Stimulated activated CD8-positive, alpha-beta memory T cell treated with anti-CD3 and anti-CD28 coated beads, Interleukin-2, amount 100 ng/mL, for 48 hours (primary cell): ENCODE data around the gene IRGQ.
A peak's percentile ranks its signal among the peaks of the same experiment; 100 is the strongest.
"Not testable (repeated sequence)": the region's sequence is repeated elsewhere in the genome, so short reads cannot be mapped to it uniquely, and the experiment has no call there.

Experiments
- DNase-seq, 2 donors: peaks; one replicate each; pipeline ENCODE4 v3.0.0-alpha.2; 2020; ENCODE audit warnings: low read depth in 2 of 2

Gene IRGQ, protein sequence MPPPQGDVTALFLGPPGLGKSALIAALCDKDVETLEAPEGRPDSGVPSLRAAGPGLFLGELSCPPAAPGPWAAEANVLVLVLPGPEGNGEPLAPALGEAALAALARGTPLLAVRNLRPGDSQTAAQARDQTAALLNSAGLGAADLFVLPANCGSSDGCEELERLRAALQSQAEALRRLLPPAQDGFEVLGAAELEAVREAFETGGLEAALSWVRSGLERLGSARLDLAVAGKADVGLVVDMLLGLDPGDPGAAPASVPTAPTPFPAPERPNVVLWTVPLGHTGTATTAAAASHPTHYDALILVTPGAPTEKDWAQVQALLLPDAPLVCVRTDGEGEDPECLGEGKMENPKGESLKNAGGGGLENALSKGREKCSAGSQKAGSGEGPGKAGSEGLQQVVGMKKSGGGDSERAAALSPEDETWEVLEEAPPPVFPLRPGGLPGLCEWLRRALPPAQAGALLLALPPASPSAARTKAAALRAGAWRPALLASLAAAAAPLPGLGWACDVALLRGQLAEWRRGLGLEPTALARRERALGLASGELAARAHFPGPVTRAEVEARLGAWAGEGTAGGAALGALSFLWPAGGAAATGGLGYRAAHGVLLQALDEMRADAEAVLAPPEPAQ

DNA sequence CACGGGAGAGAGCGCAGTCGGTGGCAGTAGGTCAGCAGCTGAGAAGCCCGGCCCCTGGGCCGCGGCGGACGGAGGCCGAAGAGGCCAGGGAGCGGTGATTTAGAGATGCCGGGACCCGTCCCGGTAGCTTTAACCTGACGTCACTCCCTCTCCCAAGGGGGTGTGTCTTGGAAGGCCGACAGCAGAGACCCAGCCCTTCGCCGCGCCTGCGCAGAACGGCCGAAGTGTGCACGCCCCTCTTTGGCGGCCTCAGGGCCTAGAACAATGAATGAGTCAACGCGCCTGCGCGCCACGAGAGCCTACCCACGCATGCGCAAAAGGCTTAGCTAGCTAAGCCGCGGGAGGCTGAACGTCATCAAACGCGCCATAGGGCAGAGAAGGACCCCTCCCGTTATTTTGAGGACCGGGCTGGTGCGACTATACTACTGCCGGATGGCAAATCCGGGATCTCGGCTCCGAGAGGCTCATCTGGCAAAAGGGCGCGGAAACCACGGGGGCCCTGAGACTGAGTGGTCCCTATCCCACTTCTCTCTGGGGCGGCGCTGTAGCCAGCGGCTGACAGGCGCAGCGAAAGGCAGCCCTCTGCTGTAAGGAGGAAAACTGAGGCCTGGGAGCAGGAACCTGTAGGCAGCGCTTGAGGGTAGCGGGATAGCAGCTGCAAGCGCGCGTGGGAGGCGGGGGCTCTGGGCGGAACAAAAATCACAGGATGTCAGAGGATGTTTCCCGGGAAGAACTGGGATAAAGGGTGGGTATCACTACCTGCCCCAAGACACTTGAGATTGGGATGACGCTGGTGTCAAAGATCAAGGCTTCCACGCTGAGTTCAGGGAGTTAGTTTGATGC is at the start of gene IRGQ, which contains the start of gene ZNF576:
IRGQ (minus strand) TSS at position 136 of the 843 bp plus-strand sequence. CDS start 796 bp downstream, outside the sequence.
ZNF576 (plus strand) TSS at position 597 of the 843 bp plus-strand sequence. CDS start 514 bp downstream, outside the sequence.
- peak; percentile 99 to 100 for DNase-seq

DNA sequence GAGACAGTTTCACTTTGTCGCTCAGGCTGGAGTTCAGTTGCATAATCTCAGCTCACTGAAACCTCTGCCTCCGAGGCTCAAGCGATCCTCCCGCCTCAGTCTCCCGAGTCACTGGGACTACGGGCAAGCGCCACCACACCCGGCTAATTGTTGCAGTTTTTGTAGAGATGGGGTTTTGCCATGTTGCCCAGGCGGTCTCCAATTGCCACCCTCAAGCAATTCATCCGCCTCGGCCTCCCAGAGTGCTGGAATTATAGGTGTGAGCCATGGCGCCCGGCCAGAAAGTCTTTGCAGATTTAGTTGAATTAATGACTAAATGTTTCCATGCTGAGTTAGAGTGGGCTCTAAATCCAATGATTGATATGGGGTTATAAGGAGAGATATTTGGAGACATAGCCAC is 48.2 kb upstream of the IRGQ start:
- no peak for DNase-seq

DNA sequence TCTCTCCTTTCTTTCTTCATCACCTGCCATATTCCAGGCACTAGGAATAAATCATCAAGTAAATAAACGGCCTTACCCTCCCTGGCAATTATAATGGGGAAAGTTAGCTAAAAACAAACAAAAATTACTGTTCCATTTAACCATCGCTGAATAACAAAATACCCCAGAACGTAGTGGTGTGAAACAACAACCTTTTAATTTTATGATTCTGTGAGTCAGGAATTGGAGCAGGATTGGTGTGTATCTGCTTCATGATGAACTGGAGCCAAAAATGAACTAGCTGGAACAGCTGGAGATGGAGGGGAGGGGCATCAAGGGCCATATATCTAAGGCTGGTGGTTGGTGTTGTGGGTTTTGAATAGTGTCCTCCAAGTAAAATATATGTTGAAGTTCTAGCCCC is 47.4 kb upstream of the IRGQ start:
- DNase-seq: no peak

DNA sequence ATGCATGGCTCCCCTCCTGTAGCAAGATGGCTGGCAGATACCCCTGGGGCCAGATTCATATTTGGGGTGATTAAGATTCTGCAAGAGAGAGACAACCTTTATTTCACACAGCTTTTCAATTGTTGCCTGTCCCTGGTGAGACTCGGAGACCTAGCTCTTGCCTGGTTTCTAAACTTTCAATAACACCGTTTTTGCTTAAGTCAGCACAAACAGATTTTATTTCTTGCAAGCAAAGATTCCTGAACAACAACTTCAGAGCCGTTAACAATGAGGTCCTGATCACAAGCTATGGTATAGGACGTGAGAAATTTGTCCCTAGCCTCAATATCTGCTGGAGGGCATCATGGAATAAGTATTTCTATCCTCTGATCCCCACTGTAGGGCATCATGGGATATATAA is 46.6 kb upstream of the IRGQ start:
- DNase-seq: no peak

DNA sequence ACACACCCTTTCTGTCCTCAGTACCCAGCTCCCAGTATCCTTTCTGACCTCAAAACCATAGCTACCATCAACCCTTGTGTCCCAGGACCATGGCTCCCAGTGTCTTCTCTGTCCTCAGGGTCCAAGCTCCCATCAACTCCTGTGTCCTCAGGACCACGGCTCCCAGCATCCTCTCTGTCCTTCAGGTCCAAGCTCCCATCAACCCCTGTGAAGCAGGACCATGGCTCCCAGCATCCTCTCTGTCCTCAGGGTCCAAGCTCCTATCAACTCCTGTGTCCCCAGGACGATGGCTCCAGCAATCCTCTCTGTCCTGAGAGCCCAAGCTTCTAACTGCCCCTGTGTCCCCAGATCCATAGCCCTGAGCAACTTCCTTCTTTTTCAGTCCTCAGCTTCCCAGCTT is 45.4 kb upstream of the IRGQ start:
- no peak for DNase-seq

DNA sequence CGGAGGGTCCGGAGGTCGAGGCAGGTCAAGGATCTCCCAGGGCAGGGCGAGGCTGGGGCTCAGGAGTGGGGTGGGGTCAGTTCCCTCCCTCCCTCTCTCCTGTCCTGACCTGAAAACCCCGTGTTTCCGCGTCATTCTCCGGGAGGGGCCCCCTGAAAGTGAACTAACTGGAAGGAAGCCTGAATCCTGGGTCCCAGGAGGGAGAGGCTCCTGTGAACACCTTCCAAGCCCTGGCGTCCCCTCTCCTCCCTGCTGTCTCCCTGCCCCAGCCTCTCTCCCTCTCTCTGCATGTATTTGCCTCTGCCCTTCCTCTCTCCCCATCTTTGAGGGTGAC is 44.5 kb upstream of the IRGQ start:
- no peak for DNase-seq

DNA sequence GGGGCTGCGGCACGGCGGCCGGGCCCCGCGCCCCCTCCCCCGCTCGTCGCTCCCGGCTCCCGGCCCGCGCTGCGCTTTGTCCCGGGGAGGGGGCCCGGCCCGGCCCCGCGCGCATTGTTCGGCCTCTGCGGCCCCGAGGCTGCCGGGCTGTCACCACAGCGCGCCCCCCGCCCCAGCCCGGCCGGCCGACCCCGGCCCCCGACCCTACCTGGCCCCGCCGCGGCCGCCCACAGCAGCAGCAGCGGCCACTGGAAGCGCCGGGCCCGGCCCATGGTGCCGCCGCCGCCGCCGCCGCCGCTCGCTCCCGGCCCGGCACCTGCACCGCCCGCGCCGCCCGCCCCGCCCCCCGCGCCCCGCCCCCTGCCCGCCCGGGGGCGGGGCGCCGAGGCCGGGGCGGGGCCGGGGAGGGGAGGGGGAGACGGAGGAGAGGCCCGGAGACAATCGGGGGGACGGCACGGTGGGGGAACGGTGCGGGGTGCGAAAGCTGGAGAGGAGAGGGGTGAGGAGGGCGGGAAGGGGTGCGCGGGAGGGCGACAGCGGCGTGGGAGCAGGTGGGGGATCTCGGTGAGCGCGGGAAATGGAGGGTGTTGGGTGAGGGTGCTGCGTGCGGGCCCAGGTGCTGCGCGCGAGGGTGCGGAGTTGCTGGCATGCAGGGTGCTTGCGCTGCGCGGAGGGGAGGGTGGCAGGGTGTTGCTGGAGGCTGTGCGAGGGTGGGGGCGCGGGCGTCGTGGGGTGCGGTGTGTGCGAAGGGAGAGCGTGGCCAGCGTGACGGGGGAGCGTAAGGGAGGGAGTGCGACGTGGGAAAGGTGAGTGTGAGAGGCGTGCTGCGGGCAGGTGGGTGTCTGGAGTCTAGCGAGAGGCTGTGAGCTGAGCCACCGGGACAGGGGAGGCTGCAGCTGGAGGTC is 43.8 kb upstream of the IRGQ start, which contains the start of gene CADM4:
CADM4 (minus strand) TSS at position 332 of the 905 bp plus-strand sequence; CDS start at position 272, 60 bp downstream.
- peak in 1 of 2 donors; percentile 12 for DNase-seq

DNA sequence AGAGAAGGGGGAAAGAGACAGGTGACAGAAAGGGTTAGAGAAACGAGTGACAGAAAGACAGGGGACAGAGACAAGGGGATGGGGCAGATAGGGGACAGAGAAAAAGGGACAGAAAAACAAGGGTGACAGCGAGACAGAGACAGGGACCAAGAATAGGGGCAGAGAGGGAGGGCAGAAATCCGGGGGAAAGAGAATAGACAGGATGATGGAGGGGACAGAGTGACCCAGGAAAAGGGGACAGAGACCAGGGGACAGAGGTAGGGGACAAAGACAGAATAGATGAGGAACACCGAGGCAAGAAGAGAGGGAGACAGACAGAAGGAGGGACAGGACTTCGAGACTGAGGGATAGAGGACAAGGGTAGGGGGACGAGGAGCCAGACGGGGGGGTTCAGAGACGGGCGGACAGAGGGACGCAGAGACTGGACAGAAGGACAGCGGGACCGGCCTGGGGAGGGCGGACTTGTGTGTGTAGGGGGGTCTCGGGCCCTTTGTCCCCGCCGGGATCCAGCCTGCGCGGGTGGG is 43.1 kb upstream of the IRGQ start:
- DNase-seq: no peak

DNA sequence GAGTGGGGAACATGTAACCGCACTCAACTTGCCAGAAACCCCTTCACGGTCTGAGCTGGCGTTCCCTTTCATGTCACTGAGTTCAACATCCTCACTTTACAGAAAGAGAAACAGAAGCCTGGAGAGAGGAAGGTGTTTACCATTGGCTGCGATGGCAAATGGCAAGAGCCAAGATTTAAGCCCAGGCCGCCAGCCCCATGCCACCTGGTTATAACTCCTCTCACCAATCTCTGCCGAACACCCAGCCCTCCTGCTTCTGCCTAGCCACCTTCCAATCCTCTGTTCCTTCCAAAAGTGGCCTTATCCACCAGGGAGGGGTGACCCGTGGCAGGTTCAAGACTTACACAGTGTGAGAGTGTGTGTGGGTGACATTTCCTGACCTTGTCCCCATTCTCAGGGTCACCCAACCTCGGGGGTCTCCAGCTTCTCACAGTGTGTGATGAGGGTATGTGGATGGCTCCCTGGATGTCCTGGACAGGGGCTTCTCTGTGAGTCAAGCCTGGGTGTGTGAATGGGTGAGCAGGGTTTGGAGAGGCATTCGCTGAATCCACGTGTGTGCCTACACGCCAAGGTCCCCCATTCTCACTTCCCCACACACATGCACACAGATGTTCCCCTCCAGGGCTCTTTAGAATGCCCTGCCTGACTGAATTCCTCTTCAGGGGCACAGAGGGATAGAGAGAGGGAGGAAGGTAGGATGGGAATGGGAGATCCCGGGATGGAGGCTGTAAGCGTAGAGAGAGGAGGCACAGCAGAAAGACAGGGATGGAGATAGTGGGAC is 42.5 kb upstream of the IRGQ start:
- no peak for DNase-seq

DNA sequence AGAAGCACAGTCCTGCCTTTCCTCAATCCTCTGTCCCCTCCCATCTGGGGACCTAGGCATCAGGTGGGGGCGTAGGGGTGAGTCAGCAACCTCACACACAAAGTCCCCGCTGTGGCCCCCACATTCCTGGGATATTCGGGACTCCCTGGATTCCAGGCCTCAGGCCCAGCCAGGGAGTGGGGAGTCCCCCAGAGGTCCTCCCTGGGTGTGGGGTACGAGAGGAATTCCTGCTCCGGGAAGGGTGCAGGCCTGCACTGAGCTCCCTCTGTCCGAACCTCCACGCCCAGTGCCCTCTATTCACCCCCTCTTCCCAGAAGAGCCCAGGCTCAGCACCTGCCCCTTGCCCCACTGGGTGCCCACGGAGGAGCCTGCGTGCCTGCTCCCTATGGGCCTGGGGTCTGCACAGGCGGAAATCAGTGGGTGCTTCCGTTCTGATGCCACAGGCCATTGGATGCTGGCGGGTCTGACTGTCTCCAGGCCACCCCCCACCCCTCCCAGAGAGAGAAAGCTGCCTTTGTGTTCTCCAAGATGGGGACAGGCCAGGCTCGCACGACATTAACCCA is 40.3 kb upstream of the IRGQ start:
- DNase-seq: no peak

DNA sequence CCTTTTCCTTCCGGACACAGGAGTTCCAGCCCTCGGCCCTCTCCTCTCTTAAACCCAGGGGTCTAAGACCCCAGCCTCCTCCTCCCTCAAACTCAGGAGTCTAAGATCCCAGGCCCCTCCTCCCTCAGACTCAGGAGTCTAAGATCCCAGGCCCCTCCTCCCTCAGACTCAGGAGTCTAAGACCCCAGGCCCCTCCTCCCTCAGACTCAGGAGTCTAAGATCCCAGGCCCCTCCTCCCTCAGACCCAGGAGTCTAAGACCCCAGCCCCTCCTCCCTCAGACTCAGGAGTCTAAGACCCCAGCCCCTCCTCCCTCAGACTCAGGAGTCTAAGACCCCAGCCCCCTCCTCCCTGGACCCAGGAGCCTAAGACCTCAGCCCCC is 39.6 kb upstream of the IRGQ start:
- not testable (repeated sequence) for DNase-seq

DNA sequence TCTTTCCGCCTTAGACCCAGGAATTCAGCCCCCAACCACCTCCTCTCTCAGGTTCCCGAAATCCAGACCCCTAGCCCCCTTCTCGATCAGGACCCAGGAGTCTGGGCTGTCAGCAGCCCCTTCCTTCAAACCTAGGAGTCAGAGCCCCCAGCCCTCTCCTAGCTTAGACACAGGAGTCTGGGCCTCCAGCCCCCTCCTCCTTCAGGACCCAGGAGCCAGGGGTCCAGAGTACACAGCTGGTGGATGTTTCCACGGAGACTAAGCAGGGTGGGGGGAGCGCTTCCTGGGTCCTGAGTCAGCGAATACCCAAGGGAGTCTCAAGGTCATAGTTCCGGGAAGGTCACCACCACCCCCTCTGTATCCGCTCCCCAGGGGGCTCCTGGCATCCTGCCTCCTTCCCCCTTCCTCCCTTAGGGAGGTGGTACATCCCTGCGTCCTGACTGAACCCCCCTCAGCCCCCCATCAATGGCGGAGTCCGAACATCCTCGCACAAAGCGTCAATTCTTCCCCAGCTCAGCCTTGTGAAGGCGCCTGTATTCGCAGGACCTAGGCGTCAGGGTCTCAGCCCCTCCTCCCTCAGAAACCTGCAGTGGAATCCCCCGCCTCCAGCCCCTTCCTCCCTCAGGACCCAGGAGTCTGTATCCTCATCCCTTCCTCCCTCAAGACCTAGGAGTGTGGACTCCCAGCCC is 39.1 kb upstream of the IRGQ start:
- DNase-seq: no peak

DNA sequence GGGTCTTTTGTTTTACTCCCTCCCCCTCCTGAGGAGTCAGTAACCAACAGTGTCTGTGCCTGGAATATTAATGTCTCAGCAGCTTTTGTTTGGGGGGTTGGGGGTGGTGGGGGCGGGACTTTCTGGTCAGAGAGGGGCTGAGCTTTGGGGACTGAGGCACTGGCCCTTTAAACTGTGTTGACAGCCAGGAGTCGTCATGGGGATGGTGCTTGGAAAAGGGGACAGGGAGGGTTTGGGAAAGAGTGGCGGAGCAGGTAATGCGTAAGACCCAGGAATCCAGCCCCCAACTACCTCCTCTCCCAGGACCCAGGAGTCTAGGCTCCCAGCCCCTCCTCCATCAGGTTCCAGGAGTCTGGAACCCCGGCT is 38.6 kb upstream of the IRGQ start:
- DNase-seq: no peak

DNA sequence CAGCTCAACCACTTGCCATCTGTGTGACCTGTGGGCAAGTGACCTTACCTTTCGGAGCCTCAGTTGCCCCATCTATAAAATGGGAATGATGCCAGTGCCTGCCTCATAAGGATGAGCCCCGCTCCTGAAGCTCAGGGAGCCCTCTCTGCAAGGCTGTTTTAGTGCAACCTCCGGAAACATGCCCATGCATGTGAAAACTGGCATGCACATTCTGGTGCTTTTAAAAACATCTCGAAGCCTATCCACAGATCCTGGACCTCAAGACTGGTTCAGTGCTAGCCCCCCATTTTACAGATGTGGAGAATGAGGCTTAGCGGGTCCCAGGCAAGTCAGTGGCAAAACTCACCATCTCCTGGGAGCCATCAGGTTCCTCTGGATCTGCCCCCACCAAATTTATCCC is 38.1 kb upstream of the IRGQ start:
- no peak for DNase-seq

DNA sequence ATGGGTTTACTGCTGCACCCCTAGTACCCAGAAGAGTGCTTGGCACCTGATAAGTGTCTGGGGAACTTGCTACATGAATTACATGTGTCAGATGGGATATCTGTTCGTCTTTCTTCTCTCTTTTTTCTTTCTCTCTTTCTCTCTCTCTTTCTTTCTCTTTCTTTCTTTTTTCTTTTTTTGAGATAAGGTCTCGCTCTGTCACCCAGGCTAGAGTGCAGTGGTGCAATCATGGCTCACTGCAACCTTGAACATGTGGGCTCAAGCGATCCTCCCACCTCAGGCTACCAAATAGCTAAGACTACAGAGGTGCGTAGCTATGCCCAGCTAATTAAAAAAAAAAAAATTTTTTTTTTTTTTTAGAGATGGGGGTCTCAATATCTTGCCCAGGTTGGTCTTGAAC is 37.6 kb upstream of the IRGQ start:
- DNase-seq: no peak

DNA sequence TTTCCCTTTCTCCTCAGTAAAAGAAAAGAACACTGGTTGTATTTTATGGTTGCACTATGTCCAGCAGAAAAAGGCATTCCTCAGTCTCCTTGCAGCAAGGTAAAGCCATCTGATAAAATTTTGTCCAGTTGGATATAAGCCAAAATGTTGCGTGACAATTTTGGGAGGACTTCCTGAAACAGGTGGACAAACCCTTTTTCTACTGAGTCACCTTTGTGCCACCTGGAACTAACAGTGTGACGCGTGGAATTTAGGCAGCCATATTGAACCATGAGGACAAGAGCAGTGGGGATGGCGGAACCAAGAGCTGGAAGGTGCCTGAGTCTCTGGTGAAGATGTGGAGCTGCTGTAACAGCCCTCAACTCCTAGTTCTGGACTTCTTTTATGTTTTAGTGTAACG is 35.6 kb upstream of the IRGQ start:
- DNase-seq: no peak

DNA sequence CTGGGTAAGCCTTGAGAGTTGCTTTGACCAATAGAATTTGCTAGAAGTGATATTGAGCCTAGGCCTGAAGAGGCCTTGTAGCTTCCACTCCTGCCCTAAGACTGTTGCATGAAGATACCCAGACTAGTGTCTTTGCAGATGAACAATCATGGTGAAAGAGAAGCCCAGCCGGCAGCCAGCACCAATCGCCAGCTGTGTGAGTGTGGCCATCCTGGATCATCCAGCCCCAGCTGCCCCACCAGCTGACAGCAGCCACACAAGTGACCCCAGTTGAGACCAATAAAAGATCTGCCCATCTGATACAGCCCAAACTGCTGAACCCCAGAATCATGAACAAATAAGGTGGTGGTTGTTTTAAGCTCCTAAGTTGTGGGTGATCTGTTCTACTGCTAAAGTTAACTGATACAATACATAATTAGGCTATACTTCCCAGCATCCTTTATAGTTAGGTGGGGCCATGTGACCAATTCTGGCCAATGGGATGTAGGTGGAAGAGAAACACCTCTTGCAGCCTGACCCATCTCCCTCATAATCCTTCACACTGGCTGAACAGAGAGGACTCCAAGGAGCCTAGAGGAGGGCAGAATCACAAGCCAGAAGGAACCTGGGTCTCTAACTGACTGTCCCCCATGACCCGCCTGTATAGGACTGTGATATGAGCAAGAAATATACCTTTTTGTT is 32.9 kb upstream of the IRGQ start:
- DNase-seq: no peak

DNA sequence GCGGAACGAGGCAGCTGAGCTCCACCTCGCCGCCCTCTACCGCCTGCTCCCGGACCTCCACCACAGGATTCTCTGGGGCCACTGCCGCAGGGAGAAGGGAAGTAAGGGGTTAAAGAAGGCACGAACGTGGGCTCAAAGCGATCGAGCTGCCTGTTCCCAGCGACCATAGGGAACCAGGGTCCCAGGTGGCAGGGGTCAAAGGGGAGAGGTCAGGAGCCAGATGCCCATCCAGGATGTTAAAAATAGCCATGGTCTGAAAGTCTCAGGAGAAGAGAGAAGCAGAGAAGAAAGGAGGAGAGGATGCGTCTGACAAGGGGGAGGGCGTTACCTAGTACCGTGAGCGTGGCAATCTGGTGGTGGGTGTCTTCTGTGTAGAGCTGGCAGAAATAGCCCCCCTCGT is 30.9 kb upstream of the IRGQ start:
- no peak for DNase-seq
